Measurements from ENCODE around the gene C1QTNF5.

- TF ChIP-seq CEBPB (IDR thresholded peaks at IDR 0.05), result no peak
- no peak for TF ChIP-seq RAD21 (IDR thresholded peaks at IDR 0.05; ENCODE audit: low read depth)
- TF ChIP-seq REST (IDR thresholded peaks at IDR 0.05; ENCODE audit: low read depth), result no peak
- TF ChIP-seq ZBTB7A (IDR thresholded peaks at IDR 0.05; ENCODE audit: low read depth), result no peak
- TF ChIP-seq EP300 (IDR thresholded peaks at IDR 0.05; ENCODE audit: borderline replicate concordance), result no peak
- TF ChIP-seq, protein P1, sequence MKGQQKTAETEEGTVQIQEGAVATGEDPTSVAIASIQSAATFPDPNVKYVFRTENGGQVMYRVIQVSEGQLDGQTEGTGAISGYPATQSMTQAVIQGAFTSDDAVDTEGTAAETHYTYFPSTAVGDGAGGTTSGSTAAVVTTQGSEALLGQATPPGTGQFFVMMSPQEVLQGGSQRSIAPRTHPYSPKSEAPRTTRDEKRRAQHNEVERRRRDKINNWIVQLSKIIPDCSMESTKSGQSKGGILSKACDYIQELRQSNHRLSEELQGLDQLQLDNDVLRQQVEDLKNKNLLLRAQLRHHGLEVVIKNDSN (IDR thresholded peaks at IDR 0.05), result no peak
- TF ChIP-seq TAF1 (IDR thresholded peaks at IDR 0.05; ENCODE audit: low read depth), result no peak
- no peak for TF ChIP-seq MAX (IDR thresholded peaks at IDR 0.05)
- no peak for TF ChIP-seq EGR1 (IDR thresholded peaks at IDR 0.05)
Measured at GRCh38 chr11:119341222-119342022, 739 bp upstream of the C1QTNF5 start.

Data from Ishikawa (cell line).